ENCODE measurements around the gene NRGN.

Gene NRGN

GRCh38 chr11:124788521-124788920 lies 48.8 kb downstream of the NRGN start:
- H2AK5ac ChIP-seq (ENCODE audit: low read length), result no peak overlapping the region
- no peaks in the 10 kb centered on the region for H3K27me3 ChIP-seq (ENCODE audit: insufficient read depth, low read length, poor library complexity)
- H3K79me2 ChIP-seq (ENCODE audit: control insufficient read depth, insufficient read depth, low read length), result peaks cover 41% of the 10 kb centered on the region
- H3K4me2 ChIP-seq (ENCODE audit: low read length), result no peak overlapping the region
- H3K56ac ChIP-seq (ENCODE audit: low read length), result no peak overlapping the region
- no peak overlapping the region for H4K5ac ChIP-seq (ENCODE audit: low read length)
- no peaks in the 10 kb centered on the region for H3K36me3 ChIP-seq (ENCODE audit: control insufficient read depth, insufficient read depth, low read length)
- H4K8ac ChIP-seq (ENCODE audit: low read depth, low read length), result no peak overlapping the region
- no peak overlapping the region for H3K9ac ChIP-seq (ENCODE audit: low read length)
- no peaks in the 10 kb centered on the region for H3K4me1 ChIP-seq (ENCODE audit: control insufficient read depth, low read depth, low read length)
- H3K23ac ChIP-seq (ENCODE audit: low read length), result no peak overlapping the region
- no peak overlapping the region for H3K18ac ChIP-seq (ENCODE audit: low read length)
- no peak overlapping the region for H3K4ac ChIP-seq (ENCODE audit: low read depth, low read length)
- H3K79me1 ChIP-seq (ENCODE audit: low read length), result peaks cover 21% of the 10 kb centered on the region
- no peak overlapping the region for H2BK15ac ChIP-seq (replicated peaks; ENCODE audit: low read depth)
- H3K4me3 ChIP-seq (ENCODE audit: low read length), result no peak overlapping the region
- no peak for DNase-seq
- H2BK120ac ChIP-seq (ENCODE audit: low read depth, low read length), result no peak overlapping the region
- H3K27ac ChIP-seq (ENCODE audit: low read depth, low read length), result no peak overlapping the region
- no peak overlapping the region for H2BK5ac ChIP-seq (ENCODE audit: low read length)

DNA sequence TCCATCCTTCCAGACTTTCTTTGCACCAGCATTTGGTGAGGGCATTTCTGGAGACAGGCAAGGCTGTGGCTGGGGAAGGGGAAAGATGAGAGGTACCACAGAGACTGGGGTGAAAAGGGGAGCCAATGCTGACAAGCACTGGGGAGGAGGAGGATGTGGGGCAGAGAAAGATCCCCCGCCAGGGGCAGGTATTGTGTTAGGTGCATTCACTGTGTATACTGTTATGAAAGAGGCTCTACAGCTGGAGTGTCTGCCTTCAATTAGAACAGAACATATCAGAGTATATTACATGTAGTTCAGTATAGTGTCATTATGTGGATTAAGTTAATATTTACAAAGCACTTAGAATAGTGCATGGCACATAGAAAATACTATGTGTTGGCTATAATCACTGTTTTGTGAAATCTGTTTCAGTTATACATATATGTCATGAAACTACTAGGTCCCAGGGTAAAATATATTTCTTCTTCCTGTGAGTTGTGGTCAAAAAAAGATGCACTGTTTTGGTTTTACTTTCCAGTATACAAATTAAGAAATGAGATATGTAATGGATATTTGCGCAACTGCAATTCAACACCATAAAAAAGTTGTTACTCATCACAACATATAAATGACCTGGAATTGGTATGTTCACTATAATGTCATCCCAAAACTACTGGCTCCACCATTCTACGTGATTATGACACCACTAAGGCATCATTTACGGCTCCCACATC lies 52.0 kb downstream of the NRGN start:
- H3K18ac ChIP-seq (ENCODE audit: low read length), result no peak overlapping the region
- H3K23ac ChIP-seq (ENCODE audit: low read length), result no peak overlapping the region
- H2AK5ac ChIP-seq (ENCODE audit: low read length), result no peak overlapping the region
- no peak overlapping the region for H2BK5ac ChIP-seq (ENCODE audit: low read length)
- no peak overlapping the region for H3K9ac ChIP-seq (ENCODE audit: low read length)
- H2BK120ac ChIP-seq (ENCODE audit: low read depth, low read length), result no peak overlapping the region
- H3K79me2 ChIP-seq (ENCODE audit: control insufficient read depth, insufficient read depth, low read length), result peaks cover 56% of the 10 kb centered on the region
- H2BK15ac ChIP-seq (replicated peaks; ENCODE audit: low read depth), result no peak overlapping the region
- H4K8ac ChIP-seq (ENCODE audit: low read depth, low read length), result no peak overlapping the region
- H3K4me3 ChIP-seq (ENCODE audit: low read length), result no peak overlapping the region
- no peak overlapping the region for H3K27ac ChIP-seq (ENCODE audit: low read depth, low read length)
- H3K4me2 ChIP-seq (ENCODE audit: low read length), result no peak overlapping the region
- no peaks in the 10 kb centered on the region for H3K4me1 ChIP-seq (ENCODE audit: control insufficient read depth, low read depth, low read length)
- no peaks in the 10 kb centered on the region for H3K27me3 ChIP-seq (ENCODE audit: insufficient read depth, low read length, poor library complexity)
- H3K56ac ChIP-seq (ENCODE audit: low read length), result no peak overlapping the region
- H3K79me1 ChIP-seq (ENCODE audit: low read length), result peaks cover 19% of the 10 kb centered on the region
- no peak for DNase-seq
- no peak overlapping the region for H3K4ac ChIP-seq (ENCODE audit: low read depth, low read length)
- H4K5ac ChIP-seq (ENCODE audit: low read length), result no peak overlapping the region
- H3K36me3 ChIP-seq (ENCODE audit: control insufficient read depth, insufficient read depth, low read length), result no peaks in the 10 kb centered on the region
- no CpG with 5 or more reads among the region's 4 CpGs for WGBS (ENCODE audit: extremely low coverage, insufficient coverage, low lambda C conversion rate)

GRCh38 chr11:124793466-124794278 lies 53.9 kb downstream of the NRGN start:
- H3K36me3 ChIP-seq (ENCODE audit: control insufficient read depth, insufficient read depth, low read length), result no peaks in the 10 kb centered on the region
- no peak overlapping the region for H3K4ac ChIP-seq (ENCODE audit: low read depth, low read length)
- H3K79me2 ChIP-seq (ENCODE audit: control insufficient read depth, insufficient read depth, low read length), result peaks cover 66% of the 10 kb centered on the region
- no peak overlapping the region for H3K56ac ChIP-seq (ENCODE audit: low read length)
- no peak overlapping the region for H3K27ac ChIP-seq (ENCODE audit: low read depth, low read length)
- DNase-seq, result peak; percentile 77
- H2BK5ac ChIP-seq (ENCODE audit: low read length), result no peak overlapping the region
- no peak overlapping the region for H3K18ac ChIP-seq (ENCODE audit: low read length)
- H3K4me1 ChIP-seq (ENCODE audit: control insufficient read depth, low read depth, low read length), result no peaks in the 10 kb centered on the region
- WGBS (ENCODE audit: extremely low coverage, insufficient coverage, low lambda C conversion rate), result no CpG with 5 or more reads among the region's 2 CpGs
- H3K23ac ChIP-seq (ENCODE audit: low read length), result no peak overlapping the region
- no peak overlapping the region for H4K5ac ChIP-seq (ENCODE audit: low read length)
- peaks cover 17% of the 10 kb centered on the region for H3K79me1 ChIP-seq (ENCODE audit: low read length)
- H3K4me3 ChIP-seq (ENCODE audit: low read length), result no peak overlapping the region
- H3K9ac ChIP-seq (ENCODE audit: low read length), result no peak overlapping the region
- no peak overlapping the region for H3K4me2 ChIP-seq (ENCODE audit: low read length)
- H2AK5ac ChIP-seq (ENCODE audit: low read length), result no peak overlapping the region
- H4K8ac ChIP-seq (ENCODE audit: low read depth, low read length), result no peak overlapping the region
- H2BK15ac ChIP-seq (replicated peaks; ENCODE audit: low read depth), result no peak overlapping the region
- H3K27me3 ChIP-seq (ENCODE audit: insufficient read depth, low read length, poor library complexity), result no peaks in the 10 kb centered on the region
- H2BK120ac ChIP-seq (ENCODE audit: low read depth, low read length), result peak overlapping the region; percentile 12

- Histone ChIP-seq H4K5ac (ENCODE audit: low read length) (no peak overlapping the region), H3K79me1 (ENCODE audit: low read length) (peaks cover 11% of the 10 kb centered on the region), H3K27ac (ENCODE audit: low read depth, low read length) (no peak overlapping the region), H3K56ac (ENCODE audit: low read length) (no peak overlapping the region), H2AK5ac (ENCODE audit: low read length) (no peak overlapping the region), H3K4ac (ENCODE audit: low read depth, low read length) (no peak overlapping the region), H3K18ac (ENCODE audit: low read length) (no peak overlapping the region), H3K27me3 (ENCODE audit: insufficient read depth, low read length, poor library complexity) (no peaks in the 10 kb centered on the region), H3K4me2 (ENCODE audit: low read length) (no peak overlapping the region), H2BK120ac (ENCODE audit: low read depth, low read length) (no peak overlapping the region), H2BK15ac (replicated peaks; ENCODE audit: low read depth) (no peak overlapping the region), H3K9ac (ENCODE audit: low read length) (no peak overlapping the region), H3K79me2 (ENCODE audit: control insufficient read depth, insufficient read depth, low read length) (peaks cover 59% of the 10 kb centered on the region), H3K23ac (ENCODE audit: low read length) (no peak overlapping the region), H3K36me3 (ENCODE audit: control insufficient read depth, insufficient read depth, low read length) (no peaks in the 10 kb centered on the region), H3K4me3 (ENCODE audit: low read length) (no peak overlapping the region), H3K4me1 (ENCODE audit: control insufficient read depth, low read depth, low read length) (peaks cover 2% of the 10 kb centered on the region), H2BK5ac (ENCODE audit: low read length) (no peak overlapping the region), H4K8ac (ENCODE audit: low read depth, low read length) (no peak overlapping the region)
- WGBS (ENCODE audit: extremely low coverage, insufficient coverage, low lambda C conversion rate), result no CpG with 5 or more reads among the region's 3 CpGs
- no peak for DNase-seq
Measured at GRCh38 chr11:124796312-124796711, 56.6 kb downstream of the NRGN start.
